Measurements from ENCODE around the gene ANKS6. TPM values are rescaled to one million over a fixed set of nuclear protein-coding genes. Genes with fewer than 3 reads are reported as not detected.

The ANKS6 gene
- polyA plus RNA-seq, 1 donor from 2014 or later = 16.6 TPM

GRCh38 chr9:98740226-98740881 is 56.0 kb downstream of the ANKS6 start:
- Histone ChIP-seq H3K27me3 (ENCODE audit: insufficient read depth, low read depth, low read length) (no peaks in the 10 kb centered on the region), H3K79me2 (replicated peaks; ENCODE audit: insufficient read depth, low read length) (no peaks in the 10 kb centered on the region), H3K4me3 (ENCODE audit: low read length) (no peak overlapping the region), H3K9me3 (ENCODE audit: low read length) (no peaks in the 10 kb centered on the region), H2AFZ (ENCODE audit: low read depth, low read length) (no peak overlapping the region), H3K9ac (ENCODE audit: low read length) (no peak overlapping the region), H3K27ac (ENCODE audit: low read length) (no peak overlapping the region), H3K9me2 (ENCODE audit: insufficient read depth, low read length) (no peaks in the 10 kb centered on the region), H3K36me3 (ENCODE audit: insufficient read depth, low read length) (no peaks in the 10 kb centered on the region), H3F3A (ENCODE audit: insufficient read depth, low read length, poor library complexity, severe bottlenecking) (no peaks in the 10 kb centered on the region), H3K4me2 (ENCODE audit: low read length) (no peak overlapping the region), H4K20me1 (ENCODE audit: insufficient read depth) (no peaks in the 10 kb centered on the region)
- TF ChIP-seq REST (IDR thresholded peaks at IDR 0.05; ENCODE audit: borderline replicate concordance) = no peak
- TF ChIP-seq CTCF (IDR thresholded peaks at IDR 0.05; ENCODE audit: poor library complexity, severe bottlenecking) = no peak
- no peak for TF ChIP-seq SMC3 (conservative IDR thresholded peaks at IDR 0.05; ENCODE audit: poor library complexity)

- H3K36me3 ChIP-seq (ENCODE audit: insufficient read depth, low read length) = no peaks in the 10 kb centered on the region
- H3K9me3 ChIP-seq (ENCODE audit: low read length) = no peaks in the 10 kb centered on the region
- no peak overlapping the region for H3K4me2 ChIP-seq (ENCODE audit: low read length)
- no peaks in the 10 kb centered on the region for H3K9me2 ChIP-seq (ENCODE audit: insufficient read depth, low read length)
- no peaks in the 10 kb centered on the region for H3K27me3 ChIP-seq (ENCODE audit: insufficient read depth, low read depth, low read length)
- no peaks in the 10 kb centered on the region for H3K79me2 ChIP-seq (replicated peaks; ENCODE audit: insufficient read depth, low read length)
- TF ChIP-seq SMC3 (conservative IDR thresholded peaks at IDR 0.05; ENCODE audit: poor library complexity) = no peak
- TF ChIP-seq MXI1 (conservative IDR thresholded peaks at IDR 0.05; ENCODE audit: poor library complexity, severe bottlenecking) = no peak
- no peak for TF ChIP-seq EP300 (conservative IDR thresholded peaks at IDR 0.05; ENCODE audit: poor library complexity, severe bottlenecking)
- TF ChIP-seq TAF1 (IDR thresholded peaks at IDR 0.05; ENCODE audit: low read depth) = no peak
- no peak for TF ChIP-seq POLR2AphosphoS5 (IDR thresholded peaks at IDR 0.05)
- TF ChIP-seq CTCF (IDR thresholded peaks at IDR 0.05; ENCODE audit: poor library complexity, severe bottlenecking) = no peak
- TF ChIP-seq REST (IDR thresholded peaks at IDR 0.05; ENCODE audit: borderline replicate concordance) = no peak
- no peak for TF ChIP-seq RAD21 (conservative IDR thresholded peaks at IDR 0.05)
- no peak overlapping the region for H3K27ac ChIP-seq (ENCODE audit: low read length)
- H3K4me3 ChIP-seq (ENCODE audit: low read length) = no peak overlapping the region
- H2AFZ ChIP-seq (ENCODE audit: low read depth, low read length) = no peak overlapping the region
- no peak overlapping the region for H3K9ac ChIP-seq (ENCODE audit: low read length)
- no peaks in the 10 kb centered on the region for H3F3A ChIP-seq (ENCODE audit: insufficient read depth, low read length, poor library complexity, severe bottlenecking)
- no peaks in the 10 kb centered on the region for H4K20me1 ChIP-seq (ENCODE audit: insufficient read depth)
Measured at GRCh38 chr9:98738741-98739140, 57.6 kb downstream of the ANKS6 start.

All from neural cell (in vitro differentiated cells).